GM11168 (cell line): ENCODE results near the gene GRAMD1C.

Source experiments
- in situ Hi-C: fragments of 300-500 bp; cut with MboI; formaldehyde crosslinking; loops from one replicate; pipeline ENCODE4 v1.12.0; 2022; ENCODE audit warnings: low sequenced_read_pairs; ENCODE audit not compliant: unreplicated experiment

GRAMD1C gene

GRCh38 chr3:113947372-113948014 lies 108.9 kb downstream of the GRAMD1C start, which contains the start of gene ZDHHC23:
Gene ZDHHC23, plus strand, starts transcription at chr3:113948013. Its CDS starts 790 bp downstream, at chr3:113948803.
- in situ Hi-C loops, result no loop called here

- in situ Hi-C loops, result no loop called here
These were observed 109.7 kb downstream of the GRAMD1C start for GRCh38 chr3:113948015-113948917.

- in situ Hi-C loops, result no loop called here
These were observed 114.3 kb downstream of the GRAMD1C start for GRCh38 chr3:113952921-113953320.

- in situ Hi-C loops, result no loop called here
These were observed 115.1 kb downstream of the GRAMD1C start for GRCh38 chr3:113953677-113954076.

- in situ Hi-C loops, result no loop called here
These were observed 115.6 kb downstream of the GRAMD1C start for GRCh38 chr3:113954091-113954685.

GRCh38 chr3:113963879-113964278 lies 125.3 kb downstream of the GRAMD1C start:
- in situ Hi-C loops, result no loop called here

- in situ Hi-C loops, result no loop called here
These were observed 127.6 kb downstream of the GRAMD1C start for GRCh38 chr3:113966172-113966571.

GRCh38 chr3:113968986-113969385 lies 130.4 kb downstream of the GRAMD1C start:
- in situ Hi-C loops, result no loop called here

- in situ Hi-C loops, result no loop called here
These were observed 139.2 kb downstream of the GRAMD1C start for GRCh38 chr3:113977822-113978221.

GRCh38 chr3:113979916-113980315 lies 141.3 kb downstream of the GRAMD1C start:
- in situ Hi-C loops, result no loop called here

GRCh38 chr3:113981803-113982202 lies 143.2 kb downstream of the GRAMD1C start:
- in situ Hi-C loops, result no loop called here

- in situ Hi-C loops, result no loop called here
These were observed 145.0 kb downstream of the GRAMD1C start for GRCh38 chr3:113983544-113983943.

GRCh38 chr3:113985541-113985940 lies 147.0 kb downstream of the GRAMD1C start:
- in situ Hi-C loops, result no loop called here
